Epithelial cell of esophagus (primary cell): ENCODE results near the gene C19orf33.

Experiments used
- DNase-seq: peaks from one replicate; pipeline ENCODE4 v3.0.0; 2010; ENCODE audit warnings: low read depth
- H3K4me3 ChIP-seq: 2 replicates; pipeline ENCODE4 v1.5.1; 2011; ENCODE audit warnings: mild to moderate bottlenecking, low read length, control low read depth
- CTCF ChIP-seq: IDR thresholded peaks from 2 replicates; pipeline ENCODE4 v1.5.1; 2011; ENCODE audit warnings: low read depth, mild to moderate bottlenecking, low read length, control low read depth, inconsistent platforms; ENCODE audit not compliant: insufficient read depth; ENCODE audit errors: missing control alignments

The C19orf33 gene

GRCh38 chr19:38273499-38273898, 30.6 kb upstream of the C19orf33 start:
- H3K4me3 ChIP-seq = no peak overlapping the region
- no peak for TF ChIP-seq CTCF
- no peak for DNase-seq

GRCh38 chr19:38274739-38275138, 29.3 kb upstream of the C19orf33 start:
- no peak overlapping the region for H3K4me3 ChIP-seq
- no peak for TF ChIP-seq CTCF
- DNase-seq = no peak

- no peak for TF ChIP-seq CTCF
- no peak for DNase-seq
- H3K4me3 ChIP-seq = no peak overlapping the region
Observed at GRCh38 chr19:38276942-38277517, 27.0 kb upstream of the C19orf33 start.

GRCh38 chr19:38277549-38277948, 26.5 kb upstream of the C19orf33 start:
- H3K4me3 ChIP-seq = no peak overlapping the region
- no peak for TF ChIP-seq CTCF
- peak; percentile 89 for DNase-seq

GRCh38 chr19:38277969-38278680, 25.9 kb upstream of the C19orf33 start:
- DNase-seq = no peak
- no peak overlapping the region for H3K4me3 ChIP-seq
- TF ChIP-seq CTCF = no peak

- H3K4me3 ChIP-seq = no peak overlapping the region
- TF ChIP-seq CTCF = no peak
- DNase-seq = no peak
Observed at GRCh38 chr19:38278751-38279150, 25.3 kb upstream of the C19orf33 start.
